Neural cell (in vitro differentiated cells): ENCODE results near the gene KCNK13. TPM values are rescaled to one million over a fixed set of nuclear protein-coding genes. Genes with fewer than 3 reads are reported as not detected.
"Not testable (repeated sequence)": the region's sequence is repeated elsewhere in the genome, so short reads cannot be mapped to it uniquely, and the experiment has no call there.

Experiments
- H2AFZ ChIP-seq: fragments of 200-600, 300-800 bp; sonication (generic), shearing (Covaris generic); 2 replicates; pipeline ENCODE4 v1.6.0; 2014; ENCODE audit warnings: low read depth, mild to moderate bottlenecking, antibody characterized with exemption, low read length, moderate library complexity
- H3F3A ChIP-seq: fragments of 200-600 bp; shearing (Covaris generic); 2 replicates; pipeline ENCODE4 v1.6.1; 2016; ENCODE audit warnings: mild to moderate bottlenecking, moderate library complexity, mixed read lengths, antibody characterized with exemption, low read length; ENCODE audit not compliant: insufficient read depth, poor library complexity, severe bottlenecking
- H3K27ac ChIP-seq: fragments of 200-600, 300-800 bp; sonication (generic), shearing (Covaris generic); 2 replicates; pipeline ENCODE4 v1.5.1; 2014; ENCODE audit warnings: mild to moderate bottlenecking, low read length, moderate library complexity
- H3K27me3 ChIP-seq: fragments of 300-800, 200-600 bp; sonication (generic), shearing (Covaris generic); 2 replicates; pipeline ENCODE4 v1.6.0; 2014; ENCODE audit warnings: mild to moderate bottlenecking, low read depth, low read length, moderate library complexity; ENCODE audit not compliant: insufficient read depth
- H3K36me3 ChIP-seq: fragments of 300-800, 200-600 bp; sonication (generic), shearing (Covaris generic); 2 replicates; pipeline ENCODE4 v1.5.1; 2014; ENCODE audit warnings: mild to moderate bottlenecking, antibody characterized with exemption, low read length, moderate library complexity; ENCODE audit not compliant: insufficient read depth
- H3K4me2 ChIP-seq: fragments of 300-800, 200-600 bp; sonication (generic), shearing (Covaris generic); 2 replicates; pipeline ENCODE4 v1.6.0; 2014; ENCODE audit warnings: mild to moderate bottlenecking, low read length
- H3K4me3 ChIP-seq: fragments of 300-800, 200-600 bp; sonication (generic), shearing (Covaris generic); 2 replicates; pipeline ENCODE4 v1.5.1; 2014; ENCODE audit warnings: mild to moderate bottlenecking, low read length, moderate library complexity
- H3K79me2 ChIP-seq: fragments of 200-600 bp; shearing (Covaris generic); replicated peaks from 2 replicates; pipeline ENCODE4 v1.6.0; 2014; ENCODE audit warnings: mild to moderate bottlenecking, low read length, moderate library complexity; ENCODE audit not compliant: insufficient read depth
- H3K9ac ChIP-seq: fragments of 300-800, 200-600 bp; sonication (generic), shearing (Covaris generic); 2 replicates; pipeline ENCODE4 v1.6.1; 2016; ENCODE audit warnings: mild to moderate bottlenecking, low read length, mixed read lengths
- H3K9me2 ChIP-seq: fragments of 200-600 bp; shearing (Covaris generic); 2 replicates; pipeline ENCODE4 v1.6.1; 2016; ENCODE audit warnings: mild to moderate bottlenecking, low read length, mixed read lengths; ENCODE audit not compliant: insufficient read depth
- H3K9me3 ChIP-seq: fragments of 200-600, 300-800 bp; sonication (generic), shearing (Covaris generic); 2 replicates; pipeline ENCODE4 v1.6.1; 2016; ENCODE audit warnings: mild to moderate bottlenecking, mixed run types, low read length, moderate library complexity, mixed read lengths
- H4K20me1 ChIP-seq: fragments of 200-600 bp; shearing (Covaris generic); 2 replicates; pipeline ENCODE4 v1.6.1; 2016; ENCODE audit warnings: mild to moderate bottlenecking, mixed run types; ENCODE audit not compliant: insufficient read depth
- CTCF ChIP-seq: fragments of 450-650 bp; IDR thresholded peaks from 2 replicates; pipeline ENCODE4 v1.5.1; 2014; ENCODE audit warnings: antibody characterized with exemption, mild to moderate bottlenecking, moderate library complexity; ENCODE audit not compliant: poor library complexity, severe bottlenecking
- EP300 ChIP-seq: fragments of 450-650 bp; conservative IDR thresholded peaks from 2 replicates; pipeline ENCODE4 v1.6.1; 2014; ENCODE audit warnings: antibody characterized with exemption, mild to moderate bottlenecking, moderate library complexity; ENCODE audit not compliant: poor library complexity, severe bottlenecking
- EZH2 ChIP-seq: fragments of 200-600, 300-800 bp; shearing (Covaris generic), sonication (generic); IDR thresholded peaks from 2 replicates; pipeline ENCODE4 v1.6.1; 2014; ENCODE audit warnings: antibody characterized with exemption, low read length, borderline replicate concordance, mild to moderate bottlenecking; ENCODE audit not compliant: insufficient read depth, poor library complexity, severe bottlenecking
- MXI1 ChIP-seq: fragments of 450-650 bp; conservative IDR thresholded peaks from 2 replicates; pipeline ENCODE4 v1.6.1; 2014; ENCODE audit warnings: antibody characterized with exemption, mild to moderate bottlenecking; ENCODE audit not compliant: poor library complexity, severe bottlenecking
- POLR2AphosphoS5 ChIP-seq: IDR thresholded peaks from 2 replicates; pipeline ENCODE4 v1.6.1; 2012
- RAD21 ChIP-seq: fragments of 450-650 bp; conservative IDR thresholded peaks from 2 replicates; pipeline ENCODE4 v1.6.1; 2014; ENCODE audit warnings: antibody characterized with exemption, mild to moderate bottlenecking, moderate library complexity
- REST ChIP-seq: IDR thresholded peaks from 2 replicates; pipeline ENCODE4 v1.6.1; 2012; ENCODE audit warnings: borderline replicate concordance
- SMC3 ChIP-seq: fragments of 450-650 bp; conservative IDR thresholded peaks from 2 replicates; pipeline ENCODE4 v1.6.1; 2014; ENCODE audit warnings: antibody characterized with exemption, mild to moderate bottlenecking, moderate library complexity; ENCODE audit not compliant: poor library complexity
- TAF1 ChIP-seq: IDR thresholded peaks from 2 replicates; pipeline ENCODE4 v1.6.1; 2012; ENCODE audit warnings: low read depth
- polyA plus RNA-seq: library from polyadenylated mRNA; depleted of rRNA; stranded (reverse); fragments of >200 nt; gene quantifications from 2 replicates; pipeline ENCODE4 v1.2.3, GENCODE V29; 2014

The KCNK13 gene
- polyA plus RNA-seq, 1 donor from 2014 or later, result 0.11 TPM

- H2AFZ ChIP-seq, result no peak overlapping the region
- H3K36me3 ChIP-seq, result peaks cover 7% of the 10 kb centered on the region
- H4K20me1 ChIP-seq, result no peaks in the 10 kb centered on the region
- H3K9me3 ChIP-seq, result no peaks in the 10 kb centered on the region
- no peak overlapping the region for H3K27ac ChIP-seq
- H3F3A ChIP-seq, result no peaks in the 10 kb centered on the region
- no peaks in the 10 kb centered on the region for H3K27me3 ChIP-seq
- no peak for TF ChIP-seq EP300
- no peak for TF ChIP-seq RAD21
- TF ChIP-seq TAF1, result no peak
- no peak for TF ChIP-seq SMC3
- TF ChIP-seq CTCF, result no peak
- TF ChIP-seq EZH2, result no peak
- no peak for TF ChIP-seq REST
- no peak for TF ChIP-seq POLR2AphosphoS5
- no peak for TF ChIP-seq MXI1
- no peaks in the 10 kb centered on the region for H3K9me2 ChIP-seq
- H3K4me2 ChIP-seq, result no peak overlapping the region
- H3K4me3 ChIP-seq, result no peak overlapping the region
- H3K9ac ChIP-seq, result no peak overlapping the region
- H3K79me2 ChIP-seq, result no peaks in the 10 kb centered on the region
These were observed 36.9 kb upstream of the KCNK13 start for GRCh38 chr14:90024910-90025309.

- not testable (repeated sequence) for H3K9me3 ChIP-seq, H4K20me1 ChIP-seq, H3F3A ChIP-seq, H3K4me3 ChIP-seq, H3K79me2 ChIP-seq, H3K9ac ChIP-seq, H3K4me2 ChIP-seq, H3K9me2 ChIP-seq, H3K27ac ChIP-seq, H3K27me3 ChIP-seq, H2AFZ ChIP-seq
- H3K36me3 ChIP-seq, result peaks cover 12% of the 10 kb centered on the region
These were observed 35.2 kb upstream of the KCNK13 start for GRCh38 chr14:90026608-90027007.

GRCh38 chr14:90027842-90028241, 34.0 kb upstream of the KCNK13 start:
- Histone ChIP-seq H3K4me2 (no peak overlapping the region), H3K9me2 (no peaks in the 10 kb centered on the region), H4K20me1 (no peaks in the 10 kb centered on the region), H3F3A (no peaks in the 10 kb centered on the region), H2AFZ (no peak overlapping the region), H3K9me3 (no peaks in the 10 kb centered on the region), H3K27me3 (no peaks in the 10 kb centered on the region), H3K79me2 (no peaks in the 10 kb centered on the region), H3K9ac (no peak overlapping the region), H3K36me3 (peaks cover 10% of the 10 kb centered on the region), H3K27ac (no peak overlapping the region), H3K4me3 (no peak overlapping the region)
- no peak for TF ChIP-seq SMC3
- TF ChIP-seq CTCF, result no peak
- no peak for TF ChIP-seq EP300
- no peak for TF ChIP-seq POLR2AphosphoS5
- TF ChIP-seq RAD21, result no peak
- no peak for TF ChIP-seq TAF1
- TF ChIP-seq REST, result no peak
- TF ChIP-seq EZH2, result no peak
- no peak for TF ChIP-seq MXI1
